ENCODE results near the gene CLECL1. TPM values are rescaled to one million over a fixed set of nuclear protein-coding genes. Genes with fewer than 3 reads are reported as not detected.

Gene CLECL1
- polyA plus RNA-seq, 1 of the 3 experiments (the other 2 are of a cell fraction): not detected

DNA sequence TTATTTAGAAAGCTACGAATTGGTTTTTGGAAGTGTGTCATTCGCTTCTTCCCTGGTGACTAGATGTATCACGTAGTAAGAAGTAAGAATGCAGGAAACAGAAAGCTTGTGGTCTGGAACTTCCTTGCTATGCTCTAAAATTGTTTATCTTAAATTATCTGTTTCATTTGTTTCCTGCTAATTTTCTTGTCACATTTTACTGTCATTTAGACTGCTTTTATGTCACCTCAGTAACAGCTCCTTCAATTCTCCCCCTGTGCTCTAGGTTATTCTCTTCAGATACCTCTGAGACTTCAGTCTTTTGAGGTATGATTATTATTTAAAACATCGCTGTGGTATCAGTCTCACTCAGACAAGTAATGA is 28.5 kb upstream of the CLECL1 start (continued):
- no peak for TF ChIP-seq USF2 (IDR thresholded peaks at IDR 0.05; ENCODE audit: borderline replicate concordance, low read depth, low read length)

DNA sequence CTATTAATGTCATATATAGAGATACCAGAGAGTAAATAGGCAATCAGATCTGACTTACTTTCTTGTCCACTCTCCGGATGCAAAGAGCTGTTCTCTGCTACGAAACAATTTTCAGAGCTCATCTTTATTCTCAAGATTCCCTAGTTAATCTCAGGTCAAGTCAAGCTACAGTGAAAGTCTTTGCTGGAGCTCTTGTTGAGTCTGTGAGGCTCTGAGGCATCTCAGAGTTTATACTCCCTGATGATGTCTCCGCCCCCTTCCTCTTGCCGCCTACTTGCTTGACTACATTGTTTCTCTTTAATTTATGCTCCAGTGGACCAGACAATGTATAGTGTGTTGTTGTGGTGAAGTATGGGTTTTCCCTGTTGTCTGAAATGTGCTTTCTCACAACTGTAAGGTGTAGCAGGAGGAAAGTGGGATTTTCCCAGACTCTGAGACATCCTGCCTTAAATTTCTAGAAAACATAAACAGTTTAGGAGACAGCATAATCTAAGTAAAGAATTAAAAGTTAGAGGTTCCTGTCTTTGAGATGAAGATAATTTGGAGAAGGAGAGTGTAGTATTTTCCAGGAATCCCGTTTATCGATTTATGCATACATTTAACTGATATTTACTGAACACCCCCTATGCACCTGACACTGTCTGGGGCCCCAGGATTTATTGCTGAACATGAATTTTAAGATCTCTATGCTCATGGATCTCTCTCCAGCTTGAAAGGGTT is 28.0 kb upstream of the CLECL1 start, which contains the start of gene CD69:
Gene CD69, minus strand, starts transcription at position 203 of the 720 bp plus-strand sequence. Its CDS starts 81 bp downstream, at position 122.
- H3K4me1 ChIP-seq (ENCODE audit: control insufficient read depth in 1 of 2, insufficient read depth in 2 of 2, low read depth in 1 of 2, low read length in 1 of 2): no peaks in the 10 kb centered on the region
- no peaks in the 10 kb centered on the region for H3F3A ChIP-seq (replicated peaks; ENCODE audit: insufficient read depth)
- H3K36me3 ChIP-seq (replicated peaks in 1 of 2; ENCODE audit: control insufficient read depth in 1 of 2, insufficient read depth in 2 of 2, low read length in 1 of 2): no peaks in the 10 kb centered on the region
- no peak within 1 kb of the TSS for H3K4me3 ChIP-seq (ENCODE audit: low read depth in 2 of 2, low read length in 1 of 2)
- H3K9me2 ChIP-seq: no peaks in the 10 kb centered on the region
- H4K20me1 ChIP-seq (ENCODE audit: insufficient read depth): no peaks in the 10 kb centered on the region
- 3% methylated on average over 6 of the region's 6 CpGs for WGBS (ENCODE audit: low lambda C conversion rate)
- DNase-seq: no peak
- no peaks in the 10 kb centered on the region for H3K9me3 ChIP-seq
- no peak within 1 kb of the TSS for H2AFZ ChIP-seq (ENCODE audit: low read depth)
- no peak within 1 kb of the TSS for H3K9ac ChIP-seq
- H3K79me2 ChIP-seq (ENCODE audit: insufficient read depth): no peaks in the 10 kb centered on the region
- H3K27me3 ChIP-seq (ENCODE audit: insufficient read depth): peaks cover 9% of the 10 kb centered on the region; the same call in 1 of the 2 replicates
- TF ChIP-seq MAX (IDR thresholded peaks at IDR 0.05; ENCODE audit: low read depth) (no peak), POLR2AphosphoS5 (IDR thresholded peaks at IDR 0.05; ENCODE audit: low read depth, low read length) (no peak), TCF12 (IDR thresholded peaks at IDR 0.05) (no peak), EP300 (IDR thresholded peaks at IDR 0.05; ENCODE audit: borderline replicate concordance in 1 of 2, low read depth in 1 of 2, low read length in 1 of 2) (no peak), RFX5 (IDR thresholded peaks at IDR 0.05; ENCODE audit: low read length) (no peak), FOXM1 (IDR thresholded peaks at IDR 0.05; ENCODE audit: low read depth) (no peak), CHD2 (IDR thresholded peaks at IDR 0.05; ENCODE audit: low read length, partially characterized antibody) (no peak), YY1 (IDR thresholded peaks at IDR 0.05; ENCODE audit: low read depth) (no peak), ELF1 (IDR thresholded peaks at IDR 0.05) (no peak), GATA2 (CRISPR knock-in tag; IDR thresholded peaks at IDR 0.05) (no peak)
- TF ChIP-seq, protein P1, sequence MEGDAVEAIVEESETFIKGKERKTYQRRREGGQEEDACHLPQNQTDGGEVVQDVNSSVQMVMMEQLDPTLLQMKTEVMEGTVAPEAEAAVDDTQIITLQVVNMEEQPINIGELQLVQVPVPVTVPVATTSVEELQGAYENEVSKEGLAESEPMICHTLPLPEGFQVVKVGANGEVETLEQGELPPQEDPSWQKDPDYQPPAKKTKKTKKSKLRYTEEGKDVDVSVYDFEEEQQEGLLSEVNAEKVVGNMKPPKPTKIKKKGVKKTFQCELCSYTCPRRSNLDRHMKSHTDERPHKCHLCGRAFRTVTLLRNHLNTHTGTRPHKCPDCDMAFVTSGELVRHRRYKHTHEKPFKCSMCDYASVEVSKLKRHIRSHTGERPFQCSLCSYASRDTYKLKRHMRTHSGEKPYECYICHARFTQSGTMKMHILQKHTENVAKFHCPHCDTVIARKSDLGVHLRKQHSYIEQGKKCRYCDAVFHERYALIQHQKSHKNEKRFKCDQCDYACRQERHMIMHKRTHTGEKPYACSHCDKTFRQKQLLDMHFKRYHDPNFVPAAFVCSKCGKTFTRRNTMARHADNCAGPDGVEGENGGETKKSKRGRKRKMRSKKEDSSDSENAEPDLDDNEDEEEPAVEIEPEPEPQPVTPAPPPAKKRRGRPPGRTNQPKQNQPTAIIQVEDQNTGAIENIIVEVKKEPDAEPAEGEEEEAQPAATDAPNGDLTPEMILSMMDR (IDR thresholded peaks at IDR 0.05): no peak
- TF ChIP-seq, protein P2, sequence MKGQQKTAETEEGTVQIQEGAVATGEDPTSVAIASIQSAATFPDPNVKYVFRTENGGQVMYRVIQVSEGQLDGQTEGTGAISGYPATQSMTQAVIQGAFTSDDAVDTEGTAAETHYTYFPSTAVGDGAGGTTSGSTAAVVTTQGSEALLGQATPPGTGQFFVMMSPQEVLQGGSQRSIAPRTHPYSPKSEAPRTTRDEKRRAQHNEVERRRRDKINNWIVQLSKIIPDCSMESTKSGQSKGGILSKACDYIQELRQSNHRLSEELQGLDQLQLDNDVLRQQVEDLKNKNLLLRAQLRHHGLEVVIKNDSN (IDR thresholded peaks at IDR 0.05; ENCODE audit: borderline replicate concordance, low read depth): no peak
- no peak within 1 kb of the TSS for H3K4me2 ChIP-seq
- ChIA-PET POLR2A (no interaction called here), CTCF (interaction anchor here (5.7 kb wide), 1 partner anchor 11 kb away, joined by 51 read pairs; no protein-coding TSS in a partner anchor)
- H3K27ac ChIP-seq (ENCODE audit: low read depth in 2 of 2, low read length in 1 of 2): no peak within 1 kb of the TSS

All from SK-N-SH (cell line).